Thyroid gland (tissue), 4 donors: ENCODE data around the gene CFL1. TPM values are rescaled to one million over a fixed set of nuclear protein-coding genes. Genes with fewer than 3 reads are reported as not detected.

Experiments
- DNase-seq, 2 donors: peaks; one replicate each; pipeline ENCODE4 v3.0.0-alpha.2; 2019
- H3K27ac ChIP-seq, 3 donors: fragments of 200-600 bp; sonication (generic); 1 replicate in 2 of 3; 2 replicates in 1 of 3; pipeline ENCODE4 v1.5.1; 2016 to 2019; ENCODE audit warnings: mild to moderate bottlenecking in 1 of 3, moderate library complexity in 1 of 3
- H3K27me3 ChIP-seq: fragments of 200-600 bp; sonication (generic); one replicate; pipeline ENCODE4 v1.5.1; 2019
- H3K36me3 ChIP-seq, 2 donors: fragments of 200-600 bp; sonication (generic); one replicate each; pipeline ENCODE4 v1.5.1; 2016 to 2019
- H3K4me1 ChIP-seq, 2 donors: fragments of 200-600 bp; sonication (generic); one replicate each; pipeline ENCODE4 v1.5.1; 2017 to 2019
- H3K4me3 ChIP-seq, 3 donors: fragments of 200-600 bp; sonication (generic); replicated peaks in 1 of 3; 1 replicate in 2 of 3; 2 replicates in 1 of 3; pipeline ENCODE4 v1.5.1; 2016; ENCODE audit warnings: mild to moderate bottlenecking in 1 of 3
- H3K9me3 ChIP-seq: fragments of 200-600 bp; sonication (generic); one replicate; pipeline ENCODE4 v1.5.1; 2017
- CTCF ChIP-seq, 6 experiments: fragments of 200-600 bp in 3 of 6; fragments of 450-650 bp in 3 of 6; sonication (generic) in 3 of 6; IDR thresholded peaks; one replicate each; pipeline ENCODE4 v1.5.1; 2016 to 2019; ENCODE audit warnings: antibody characterized with exemption in 6 of 6, mild to moderate bottlenecking in 2 of 6, inconsistent platforms in 1 of 6, moderate library complexity in 1 of 6
- POLR2A ChIP-seq, 2 donors: fragments of 450-650 bp; IDR thresholded peaks; one replicate each; pipeline ENCODE4 v1.6.1; 2017; ENCODE audit warnings: antibody characterized with exemption in 2 of 2, mild to moderate bottlenecking in 2 of 2, moderate library complexity in 1 of 2
- WGBS, 2 donors: methylation state at CpG; one replicate each; pipeline ENCODE4 v1.1.5; 2017; 5-methylcytosine and 5-hydroxymethylcytosine counted together
- intact Hi-C: fragments of 100-400 bp; cut with DNase I; formaldehyde crosslinking; loops from one replicate; pipeline ENCODE4 v1.15.1; 2023
- total RNA-seq, 4 donors: library from RNA; depleted of rRNA; stranded (reverse); fragments of >200 nt; gene quantifications; one replicate each; pipeline ENCODE4 v1.2.3, GENCODE V29; 2016

The CFL1 gene
- total RNA-seq, 4 donors from 2014 or later, result 330 to 581 (median 494) TPM

- H3K4me3 ChIP-seq, result no peak overlapping the region
- TF ChIP-seq CTCF (IDR thresholded peaks at IDR 0.05) (no peak), POLR2A (IDR thresholded peaks at IDR 0.05) (no peak)
- H3K36me3 ChIP-seq, result peaks cover 10 to 16% of the 10 kb centered on the region in 2 donors
- no peaks in the 10 kb centered on the region for H3K27me3 ChIP-seq
- no peaks in the 10 kb centered on the region for H3K9me3 ChIP-seq
- 87 to 88% methylated on average over 5 to 7 of the region's 7 CpGs for WGBS, 2 donors
- no peaks in the 10 kb centered on the region for H3K4me1 ChIP-seq
- intact Hi-C loops, result loop anchor here (5.0 kb wide), 1 partner anchor 86 kb away; no protein-coding TSS in a partner anchor
- H3K27ac ChIP-seq, result no peak overlapping the region
- DNase-seq, result no peak
Measured at GRCh38 chr11:65880844-65881421, 23.0 kb upstream of the CFL1 start.

GRCh38 chr11:65880027-65880426 is 22.0 kb upstream of the CFL1 start:
- Histone ChIP-seq H3K27ac (no peak overlapping the region), H3K4me3 (no peak overlapping the region), H3K36me3 (peaks cover 10 to 16% of the 10 kb centered on the region in 2 donors), H3K4me1 (no peaks in the 10 kb centered on the region), H3K27me3 (no peaks in the 10 kb centered on the region), H3K9me3 (no peaks in the 10 kb centered on the region)
- WGBS, 2 donors, result 41 to 48% methylated on average over 6 to 7 of the region's 7 CpGs
- DNase-seq, result no peak
- TF ChIP-seq CTCF (IDR thresholded peaks at IDR 0.05) (no peak), POLR2A (IDR thresholded peaks at IDR 0.05) (no peak)
- intact Hi-C loops, result loop anchor here (5.0 kb wide), 1 partner anchor 87 kb away; no protein-coding TSS in a partner anchor

- no peak within 1 kb of the TSS for H3K27ac ChIP-seq
- H3K36me3 ChIP-seq, result peaks cover 10 to 16% of the 10 kb centered on the region in 2 donors
- no peaks in the 10 kb centered on the region for H3K27me3 ChIP-seq
- no peak within 1 kb of the TSS for H3K4me3 ChIP-seq
- intact Hi-C loops, result loop anchor here (5.0 kb wide), 1 partner anchor 88 kb away; no protein-coding TSS in a partner anchor
- H3K9me3 ChIP-seq, result no peaks in the 10 kb centered on the region
- DNase-seq, result no peak
- TF ChIP-seq POLR2A (IDR thresholded peaks at IDR 0.05) (no peak), CTCF (IDR thresholded peaks at IDR 0.05) (no peak)
- no peaks in the 10 kb centered on the region for H3K4me1 ChIP-seq
- WGBS, 2 donors, result 38 to 51% methylated on average over 6 to 7 of the region's 7 CpGs
Measured at GRCh38 chr11:65879617-65880016, 21.6 kb upstream of the CFL1 start, which contains the start of gene CTSW. Gene CTSW (plus strand): TSS chr11:65879837. CDS start chr11:65879855, 18 bp downstream.

- Histone ChIP-seq H3K4me1 (peaks cover 16 to 28% of the 10 kb centered on the region in 2 donors), H3K36me3 (no peaks in the 10 kb centered on the region), H3K27ac (peak overlapping the region; percentile 80 to 95 (median 89)), H3K9me3 (no peaks in the 10 kb centered on the region), H3K4me3 (peak overlapping the region; percentile 23 to 76 (median 27)), H3K27me3 (no peaks in the 10 kb centered on the region)
- TF ChIP-seq POLR2A (IDR thresholded peaks at IDR 0.05) (peak in 1 of 2 donors; percentile 89), CTCF (IDR thresholded peaks at IDR 0.05) (no peak)
- intact Hi-C loops, result no loop called here
- WGBS, 2 donors, result 11 to 19% methylated on average over 18 to 19 of the region's 54 CpGs
- DNase-seq, result peak; percentile 94
Measured at GRCh38 chr11:65873318-65874156, 15.6 kb upstream of the CFL1 start.
